Activated CD8-positive, alpha-beta T cell treated with anti-CD3 and anti-CD28 coated beads for 36 hours (primary cell): ENCODE data around the gene PABPN1. TPM values are rescaled to one million over a fixed set of nuclear protein-coding genes. Genes with fewer than 3 reads are reported as not detected.
"Not testable (repeated sequence)": the region's sequence is repeated elsewhere in the genome, so short reads cannot be mapped to it uniquely, and the experiment has no call there.

ENCODE experiments used
- ATAC-seq: fragments of 200-7000 bp; cut with Tn5 transposase; one replicate; pipeline ENCODE4 v1.10.0; 2021; ENCODE audit warnings: mild to moderate bottlenecking, moderate library complexity
- CTCF ChIA-PET: fragments of 350-600 bp; sonication (Branson Sonifier 250); formaldehyde crosslinking; loops from one replicate; lab custom pipeline; 2021; ENCODE audit warnings: antibody characterized with exemption; lab: Charles Lee
- POLR2A ChIA-PET: fragments of 350-600 bp; sonication (Branson Sonifier 250); formaldehyde crosslinking; loops from one replicate; lab custom pipeline; 2021; ENCODE audit warnings: antibody characterized with exemption; lab: Charles Lee
- DNase-seq: peaks from one replicate; pipeline ENCODE4 v3.0.0-alpha.2; 2020
- H3K27ac Mint-ChIP-seq: one replicate; pipeline ENCODE4 v1.8.0; 2021; ENCODE audit warnings: mild to moderate bottlenecking, mixed read lengths
- H3K27me3 Mint-ChIP-seq: one replicate; pipeline ENCODE4 v1.8.0; 2021; ENCODE audit warnings: mixed read lengths
- H3K36me3 Mint-ChIP-seq: one replicate; pipeline ENCODE4 v1.8.0; 2021; ENCODE audit warnings: low read depth, mixed read lengths
- H3K4me1 Mint-ChIP-seq: one replicate; pipeline ENCODE4 v1.8.0; 2021; ENCODE audit warnings: low read depth, mixed read lengths
- H3K4me3 Mint-ChIP-seq: one replicate; pipeline ENCODE4 v1.8.0; 2021; ENCODE audit warnings: mild to moderate bottlenecking, moderate library complexity, mixed read lengths
- H3K9me3 Mint-ChIP-seq: one replicate; pipeline ENCODE4 v1.8.0; 2021; ENCODE audit warnings: mixed read lengths
- CTCF ChIP-seq: fragments of 200-600 bp; IDR thresholded peaks from one replicate; pipeline ENCODE4 v1.8.0; 2022; ENCODE audit warnings: antibody characterized with exemption, mild to moderate bottlenecking
- intact Hi-C: fragments of 100-400 bp; cut with micrococcal nuclease; formaldehyde crosslinking; loops from one replicate; pipeline ENCODE4 v1.10.0; 2022
- total RNA-seq, 2 experiments: library from RNA; stranded (reverse); gene quantifications; one replicate each; pipeline ENCODE4 v1.2.3, GENCODE V29; 2021

The PABPN1 gene, protein sequence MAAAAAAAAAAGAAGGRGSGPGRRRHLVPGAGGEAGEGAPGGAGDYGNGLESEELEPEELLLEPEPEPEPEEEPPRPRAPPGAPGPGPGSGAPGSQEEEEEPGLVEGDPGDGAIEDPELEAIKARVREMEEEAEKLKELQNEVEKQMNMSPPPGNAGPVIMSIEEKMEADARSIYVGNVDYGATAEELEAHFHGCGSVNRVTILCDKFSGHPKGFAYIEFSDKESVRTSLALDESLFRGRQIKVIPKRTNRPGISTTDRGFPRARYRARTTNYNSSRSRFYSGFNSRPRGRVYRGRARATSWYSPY
- 100 to 1,000 TPM; 258 to 260 TPM for total RNA-seq

DNA sequence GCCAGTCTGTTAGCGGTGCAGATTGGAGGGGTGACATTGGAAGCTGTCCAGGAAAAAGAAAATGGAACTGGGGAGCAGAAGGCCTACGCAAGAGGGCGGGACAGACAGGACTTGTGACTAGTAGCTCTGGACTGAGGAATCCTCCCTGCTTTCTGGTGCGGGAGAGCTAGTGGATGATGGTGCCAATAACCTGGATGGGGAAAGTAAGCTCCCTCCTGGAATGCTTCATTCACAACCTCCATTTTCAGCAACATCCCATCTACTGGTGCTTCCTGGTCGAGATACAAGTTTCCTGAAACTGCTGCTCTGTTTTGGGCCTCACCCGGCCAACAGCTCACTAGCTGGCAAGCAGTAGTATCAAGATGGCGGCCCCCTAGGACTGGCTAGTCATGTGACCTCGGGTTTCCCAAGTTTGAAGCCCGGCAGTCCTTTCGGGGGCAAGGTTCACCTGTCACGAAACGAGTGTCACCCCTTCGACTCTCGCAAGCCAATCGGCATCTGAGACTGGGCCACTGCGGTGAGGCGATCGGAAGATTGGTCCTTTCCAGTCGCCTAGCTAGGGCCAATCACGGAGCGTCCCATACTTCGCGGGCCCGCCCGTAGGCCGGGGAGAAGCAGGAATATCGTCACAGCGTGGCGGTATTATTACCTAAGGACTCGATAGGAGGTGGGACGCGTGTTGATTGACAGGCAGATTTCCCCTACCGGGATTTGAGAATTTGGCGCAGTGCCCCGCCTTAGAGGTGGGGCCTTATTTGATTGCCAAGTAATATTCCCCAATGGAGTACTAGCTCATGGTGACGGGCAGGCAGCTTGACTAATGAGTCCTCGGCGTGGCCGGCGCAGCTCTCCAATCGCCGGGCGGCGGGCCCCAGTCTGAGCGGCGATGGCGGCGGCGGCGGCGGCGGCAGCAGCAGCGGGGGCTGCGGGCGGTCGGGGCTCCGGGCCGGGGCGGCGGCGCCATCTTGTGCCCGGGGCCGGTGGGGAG, at the start of gene PABPN1:
Gene PABPN1 (plus strand): TSS at position 874 of the 988 bp plus-strand sequence. CDS start 13 bp downstream, at position 887.
- Mint-ChIP-seq H3K9me3 (no peaks in the 10 kb centered on the region), H3K36me3 (peaks cover 36% of the 10 kb centered on the region), H3K4me1 (peaks cover 22% of the 10 kb centered on the region), H3K4me3 (peak within 1 kb of the TSS; percentile 95), H3K27me3 (no peaks in the 10 kb centered on the region), H3K27ac (peak within 1 kb of the TSS; percentile 95)
- CTCF ChIA-PET: interaction anchor here (0.7 to 7.4 kb wide), 21 partner anchors 9 to 252 kb away, joined by 3 to 78 read pairs (median 5); partner anchors contain the start of genes CMTM5, HOMEZ and PPP1R3E
- TF ChIP-seq CTCF: no peak
- intact Hi-C loops: loop anchor here (2.0 to 5.0 kb wide), 3 partner anchors 20 to 241 kb away; partner anchors contain the start of gene HOMEZ
- DNase-seq: peak; percentile 99
- ATAC-seq: peak; percentile 88
- POLR2A ChIA-PET: interaction anchor here (0.6 to 7.5 kb wide), 19 partner anchors 11 to 774 kb away, joined by 3 to 139 read pairs (median 6); partner anchors contain the start of genes ACIN1, BCL2L2, C14orf119 and HOMEZ

- peaks cover 7% of the 10 kb centered on the region for H3K4me1 Mint-ChIP-seq
- no peak for TF ChIP-seq CTCF
- intact Hi-C loops: no loop called here
- H3K27me3 Mint-ChIP-seq: no peaks in the 10 kb centered on the region
- H3K36me3 Mint-ChIP-seq: peaks cover 16% of the 10 kb centered on the region
- POLR2A ChIA-PET: no interaction called here
- CTCF ChIA-PET: no interaction called here
- H3K4me3 Mint-ChIP-seq: no peak overlapping the region
- ATAC-seq (no peak), DNase-seq (no peak)
- H3K27ac Mint-ChIP-seq: peak overlapping the region; percentile 16
- no peaks in the 10 kb centered on the region for H3K9me3 Mint-ChIP-seq
Observed at GRCh38 chr14:23275412-23275811, 45.8 kb upstream of the PABPN1 start.

GRCh38 chr14:23277189-23277588, 44.1 kb upstream of the PABPN1 start:
- H3K4me3 Mint-ChIP-seq: no peak overlapping the region
- no peak for TF ChIP-seq CTCF
- peaks cover 9% of the 10 kb centered on the region for H3K4me1 Mint-ChIP-seq
- ChIA-PET CTCF (interaction anchor here (1.5 kb wide), 2 partner anchors 17 to 18 kb away, joined by 4 to 5 read pairs; no protein-coding TSS in a partner anchor), POLR2A (interaction anchor here (1.1 to 1.5 kb wide), 2 partner anchors 8 to 45 kb away, joined by 4 to 6 read pairs; partner anchors contain the start of gene PABPN1)
- intact Hi-C loops: no loop called here
- no peak overlapping the region for H3K27ac Mint-ChIP-seq
- peaks cover 16% of the 10 kb centered on the region for H3K36me3 Mint-ChIP-seq
- no peaks in the 10 kb centered on the region for H3K9me3 Mint-ChIP-seq
- DNase-seq (no peak), ATAC-seq (no peak)
- H3K27me3 Mint-ChIP-seq: no peaks in the 10 kb centered on the region

GRCh38 chr14:23277928-23278327, 43.3 kb upstream of the PABPN1 start:
- ChIA-PET CTCF (interaction anchor here (1.5 kb wide), 1 partner anchor 17 kb away, joined by 4 read pairs; no protein-coding TSS in a partner anchor), POLR2A (interaction anchor here (1.5 kb wide), 1 partner anchor 44 kb away, joined by 6 read pairs; the partner anchor contains the start of gene PABPN1)
- DNase-seq, H3K27ac Mint-ChIP-seq, H3K27me3 Mint-ChIP-seq, intact Hi-C loops, H3K9me3 Mint-ChIP-seq, H3K4me3 Mint-ChIP-seq, ATAC-seq: not testable (repeated sequence)
- Mint-ChIP-seq H3K4me1 (peaks cover 12% of the 10 kb centered on the region), H3K36me3 (peaks cover 16% of the 10 kb centered on the region)

- Mint-ChIP-seq H3K9me3 (no peaks in the 10 kb centered on the region), H3K36me3 (peaks cover 13% of the 10 kb centered on the region), H3K27ac (no peak overlapping the region), H3K27me3 (no peaks in the 10 kb centered on the region), H3K4me3 (no peak overlapping the region), H3K4me1 (peaks cover 25% of the 10 kb centered on the region)
- ChIA-PET POLR2A (no interaction called here), CTCF (interaction anchor here (1.4 to 1.6 kb wide), 2 partner anchors 12 to 20 kb away, joined by 3 read pairs; no protein-coding TSS in a partner anchor)
- DNase-seq (no peak), ATAC-seq (no peak)
- no peak for TF ChIP-seq CTCF
- intact Hi-C loops: no loop called here
Observed at GRCh38 chr14:23281247-23281646, 40.0 kb upstream of the PABPN1 start.
